GM23248 (cell line): ENCODE measurements around the gene PRKCA. TPM values are rescaled to one million over a fixed set of nuclear protein-coding genes. Genes with fewer than 3 reads are reported as not detected.

Experiments
- DNase-seq: peaks from one replicate; pipeline ENCODE4 v3.0.0-alpha.2; 2015
- H2AFZ ChIP-seq: fragments of 200-600 bp; sonication (generic); 2 replicates; pipeline ENCODE4 v1.6.1; 2016; ENCODE audit warnings: antibody characterized with exemption
- H3F3A ChIP-seq: fragments of 200-600 bp; sonication (generic); 2 replicates; pipeline ENCODE4 v1.6.1; 2016; ENCODE audit warnings: mild to moderate bottlenecking, antibody characterized with exemption, mixed run types; ENCODE audit not compliant: insufficient read depth
- H3K27ac ChIP-seq: fragments of 200-600 bp; sonication (generic); 2 replicates; pipeline ENCODE4 v1.5.1; 2016; ENCODE audit warnings: mild to moderate bottlenecking
- H3K27me3 ChIP-seq: fragments of 200-600 bp; sonication (generic); replicated peaks from 2 replicates; pipeline ENCODE4 v1.6.1; 2016; ENCODE audit warnings: mild to moderate bottlenecking; ENCODE audit not compliant: insufficient read depth
- H3K36me3 ChIP-seq: fragments of 200-600 bp; sonication (generic); 2 replicates; pipeline ENCODE4 v1.6.1; 2016; ENCODE audit warnings: low read depth, mild to moderate bottlenecking
- H3K4me1 ChIP-seq: fragments of 200-600 bp; sonication (generic); 2 replicates; pipeline ENCODE4 v1.6.1; 2016; ENCODE audit warnings: mild to moderate bottlenecking; ENCODE audit not compliant: insufficient read depth
- H3K4me2 ChIP-seq: fragments of 200-600 bp; sonication (generic); one replicate; pipeline ENCODE4 v1.6.1; 2016; ENCODE audit warnings: mild to moderate bottlenecking; ENCODE audit not compliant: unreplicated experiment
- H3K4me3 ChIP-seq: fragments of 200-600 bp; sonication (generic); 2 replicates; pipeline ENCODE4 v1.5.1; 2016; ENCODE audit warnings: mild to moderate bottlenecking
- H3K79me2 ChIP-seq: fragments of 200-600 bp; sonication (generic); 2 replicates; pipeline ENCODE4 v1.6.1; 2016; ENCODE audit warnings: mild to moderate bottlenecking; ENCODE audit not compliant: insufficient read depth
- H3K9ac ChIP-seq: fragments of 200-600 bp; sonication (generic); 2 replicates; pipeline ENCODE4 v1.6.1; 2016; ENCODE audit warnings: mild to moderate bottlenecking
- H3K9me2 ChIP-seq: fragments of 200-600 bp; sonication (generic); 2 replicates; pipeline ENCODE4 v1.6.1; 2016; ENCODE audit warnings: mixed run types, mild to moderate bottlenecking, moderate library complexity; ENCODE audit not compliant: insufficient read depth
- H3K9me3 ChIP-seq: fragments of 200-600 bp; sonication (generic); one replicate; pipeline ENCODE4 v1.6.1; 2017; ENCODE audit warnings: low read depth
- H4K20me1 ChIP-seq: fragments of 200-600 bp; sonication (generic); 2 replicates; pipeline ENCODE4 v1.6.0; 2016; ENCODE audit not compliant: insufficient read depth
- EZH2 ChIP-seq: fragments of 200-600 bp; sonication (generic); IDR thresholded peaks from 2 replicates; pipeline ENCODE4 v1.6.1; 2018; ENCODE audit warnings: antibody characterized with exemption, mild to moderate bottlenecking; ENCODE audit not compliant: insufficient read depth, poor library complexity, severe bottlenecking
- EZH2phosphoT487 ChIP-seq: fragments of 200-600 bp; sonication (generic); IDR thresholded peaks from 2 replicates; pipeline ENCODE4 v1.6.1; 2018; ENCODE audit warnings: antibody characterized with exemption, moderate library complexity, mild to moderate bottlenecking, low read depth; ENCODE audit not compliant: insufficient read depth
- WGBS, 2 experiments: methylation state at CpG; one replicate each; pipeline ENCODE4 v1.1.6; 2015 to 2017; ENCODE audit warnings: low lambda C conversion rate in 2 of 2, low coverage in 1 of 2; ENCODE audit errors: missing lambda C conversion rate in 2 of 2; 5-methylcytosine and 5-hydroxymethylcytosine counted together
- in situ Hi-C: fragments of 300-500 bp; cut with MboI; formaldehyde crosslinking; loops from 2 replicates; pipeline ENCODE4 v1.15.0; 2020
- polyA plus RNA-seq: library from polyadenylated mRNA; unstranded; fragments of >200 nt; fragmentation: Nextera tagmentation; extraction: Ambion mirVana; gene quantifications from 2 replicates; pipeline ENCODE4 v1.2.1, GENCODE V29; 2016
- total RNA-seq: library from RNA; depleted of rRNA; stranded (reverse); fragments of >200 nt; shearing (Covaris generic); gene quantifications from 2 replicates; pipeline ENCODE4 v1.2.3, GENCODE V29; 2014

The PRKCA gene
- total and polyA plus RNA-seq, 2 experiments from 2014 or later = 17.3 to 28.5 TPM

GRCh38 chr17:66432996-66433551 is 130.7 kb downstream of the PRKCA start:
- DNase-seq = peak; percentile 28
- H3K9me2 ChIP-seq = no peaks in the 10 kb centered on the region
- no peaks in the 10 kb centered on the region for H3K36me3 ChIP-seq
- no peaks in the 10 kb centered on the region for H3K9me3 ChIP-seq
- peaks cover 24% of the 10 kb centered on the region for H3K4me1 ChIP-seq
- H3K4me2 ChIP-seq = no peak overlapping the region
- WGBS, 2 experiments = 94 to 95% methylated on average over 5 of the region's 5 CpGs
- H3K27me3 ChIP-seq = no peaks in the 10 kb centered on the region
- H3K27ac ChIP-seq = peak overlapping the region; percentile 65; the same call in 1 of the 2 replicates
- peaks cover 98% of the 10 kb centered on the region for H3K79me2 ChIP-seq
- no peak overlapping the region for H2AFZ ChIP-seq
- no peak overlapping the region for H3K9ac ChIP-seq
- peaks cover 16% of the 10 kb centered on the region for H3F3A ChIP-seq
- no peaks in the 10 kb centered on the region for H4K20me1 ChIP-seq
- in situ Hi-C loops = no loop called here
- no peak overlapping the region for H3K4me3 ChIP-seq
- no peak for TF ChIP-seq EZH2
- TF ChIP-seq EZH2phosphoT487 = no peak

GRCh38 chr17:66435182-66435581 is 132.8 kb downstream of the PRKCA start:
- Histone ChIP-seq H3K4me1 (peaks cover 24% of the 10 kb centered on the region), H3K27me3 (no peaks in the 10 kb centered on the region), H4K20me1 (no peaks in the 10 kb centered on the region), H3K9ac (no peak overlapping the region), H3K27ac (no peak overlapping the region), H3K79me2 (peaks cover 98% of the 10 kb centered on the region), H3K36me3 (no peaks in the 10 kb centered on the region), H2AFZ (no peak overlapping the region), H3F3A (peaks cover 16% of the 10 kb centered on the region), H3K9me2 (no peaks in the 10 kb centered on the region), H3K4me3 (no peak overlapping the region), H3K4me2 (no peak overlapping the region), H3K9me3 (no peaks in the 10 kb centered on the region)
- in situ Hi-C loops = no loop called here
- no peak for DNase-seq
- WGBS, 2 experiments = 98 to 100% methylated on average over 10 of the region's 10 CpGs
- no peak for TF ChIP-seq EZH2
- TF ChIP-seq EZH2phosphoT487 = no peak

- no peak overlapping the region for H3K9ac ChIP-seq
- no peak overlapping the region for H3K4me2 ChIP-seq
- H2AFZ ChIP-seq = no peak overlapping the region
- no peaks in the 10 kb centered on the region for H3K9me2 ChIP-seq
- TF ChIP-seq EZH2 (no peak), EZH2phosphoT487 (no peak)
- no peak overlapping the region for H3K27ac ChIP-seq
- no peaks in the 10 kb centered on the region for H3K9me3 ChIP-seq
- no peak overlapping the region for H3K4me3 ChIP-seq
- H3F3A ChIP-seq = peaks cover 10% of the 10 kb centered on the region; the same call in 1 of the 2 replicates
- no peak for DNase-seq
- H3K79me2 ChIP-seq = peaks cover 97% of the 10 kb centered on the region
- H3K36me3 ChIP-seq = no peaks in the 10 kb centered on the region
- WGBS, 2 experiments = 83 to 86% methylated on average over 6 of the region's 6 CpGs
- no peaks in the 10 kb centered on the region for H4K20me1 ChIP-seq
- no peaks in the 10 kb centered on the region for H3K27me3 ChIP-seq
- in situ Hi-C loops = no loop called here
- peaks cover 23% of the 10 kb centered on the region for H3K4me1 ChIP-seq
Observed at GRCh38 chr17:66436631-66437030, 134.2 kb downstream of the PRKCA start.

- H3K4me2 ChIP-seq = no peak overlapping the region
- no peaks in the 10 kb centered on the region for H3K36me3 ChIP-seq
- 83 to 94% methylated on average over 3 to 5 of the region's 5 CpGs for WGBS, 2 experiments
- no peak overlapping the region for H3K4me3 ChIP-seq
- no peak overlapping the region for H3K9ac ChIP-seq
- H3K27ac ChIP-seq = no peak overlapping the region
- peaks cover 4% of the 10 kb centered on the region; the same call in 1 of the 2 replicates for H3F3A ChIP-seq
- H3K4me1 ChIP-seq = peaks cover 16% of the 10 kb centered on the region
- TF ChIP-seq EZH2 = no peak
- TF ChIP-seq EZH2phosphoT487 = no peak
- H3K9me3 ChIP-seq = no peaks in the 10 kb centered on the region
- in situ Hi-C loops = no loop called here
- no peak for DNase-seq
- no peaks in the 10 kb centered on the region for H3K9me2 ChIP-seq
- no peaks in the 10 kb centered on the region for H3K27me3 ChIP-seq
- no peak overlapping the region for H2AFZ ChIP-seq
- peaks cover 98% of the 10 kb centered on the region for H3K79me2 ChIP-seq
- no peaks in the 10 kb centered on the region for H4K20me1 ChIP-seq
Observed at GRCh38 chr17:66437476-66438026, 135.1 kb downstream of the PRKCA start.
